Endothelial cell (in vitro differentiated cells): ENCODE results near the gene SPR. TPM values are rescaled to one million over a fixed set of nuclear protein-coding genes. Genes with fewer than 3 reads are reported as not detected.

Experiments
- DNase-seq: peaks from one replicate; pipeline ENCODE4 v3.0.0; 2021; ENCODE audit warnings: low spot score
- H3K27ac Mint-ChIP-seq: one replicate; pipeline ENCODE4 v1.8.0; 2021; ENCODE audit warnings: mixed read lengths, inconsistent platforms; ENCODE audit not compliant: unreplicated experiment
- H3K27me3 Mint-ChIP-seq: one replicate; pipeline ENCODE4 v1.8.0; 2021; ENCODE audit warnings: mild to moderate bottlenecking, moderate library complexity, mixed read lengths, inconsistent platforms; ENCODE audit not compliant: unreplicated experiment
- H3K36me3 Mint-ChIP-seq: one replicate; pipeline ENCODE4 v1.8.0; 2021; ENCODE audit warnings: mild to moderate bottlenecking, low read depth, mixed read lengths, inconsistent platforms; ENCODE audit not compliant: unreplicated experiment
- H3K4me1 Mint-ChIP-seq: one replicate; pipeline ENCODE4 v1.8.0; 2021; ENCODE audit warnings: mild to moderate bottlenecking, mixed read lengths, inconsistent platforms; ENCODE audit not compliant: unreplicated experiment
- H3K4me3 Mint-ChIP-seq: one replicate; pipeline ENCODE4 v1.8.0; 2021; ENCODE audit warnings: mild to moderate bottlenecking, mixed read lengths, inconsistent platforms; ENCODE audit not compliant: unreplicated experiment
- H3K9me3 Mint-ChIP-seq: one replicate; pipeline ENCODE4 v1.8.0; 2021; ENCODE audit warnings: mixed read lengths, inconsistent platforms; ENCODE audit not compliant: unreplicated experiment
- total RNA-seq: library from RNA; stranded (reverse); fragmentation: NEBNext Ultra II Directional; extraction: Animal tissue kit (Norgen Biotek cat#: 25700); gene quantifications from one replicate; pipeline ENCODE4 v1.2.1, GENCODE V29; 2021; ENCODE audit not compliant: unreplicated experiment
- TF ChIP-seq, protein P1 (sequence below): fragments of 200-600 bp; sonication (generic); IDR thresholded peaks from one replicate; pipeline ENCODE4 v1.5.0; 2021; ENCODE audit warnings: antibody characterized with exemption; ENCODE audit not compliant: unreplicated experiment

SPR gene
- total RNA-seq, 1 donor from 2014 or later, result 12.2 TPM

DNA sequence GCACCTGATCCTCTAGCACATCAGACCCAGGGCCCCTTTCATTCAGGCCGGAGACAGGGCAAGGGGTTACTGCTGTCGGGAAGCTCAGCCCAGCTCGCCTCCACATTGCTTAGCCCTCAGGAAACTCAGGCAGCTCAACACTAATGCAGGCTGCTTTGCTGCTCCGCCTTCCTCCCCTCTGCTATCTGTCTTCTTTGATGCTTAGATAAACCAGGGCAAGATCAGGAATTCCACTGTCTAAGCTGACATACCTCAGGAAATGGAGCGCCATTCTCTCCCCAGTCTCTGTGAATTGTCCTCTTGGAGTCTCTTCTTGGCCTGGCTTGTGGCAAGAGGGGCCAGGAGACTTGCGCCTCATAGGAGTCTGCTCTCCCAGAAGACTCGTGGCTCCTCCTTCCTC, 35.9 kb upstream of the SPR start:
- TF ChIP-seq, protein P1, sequence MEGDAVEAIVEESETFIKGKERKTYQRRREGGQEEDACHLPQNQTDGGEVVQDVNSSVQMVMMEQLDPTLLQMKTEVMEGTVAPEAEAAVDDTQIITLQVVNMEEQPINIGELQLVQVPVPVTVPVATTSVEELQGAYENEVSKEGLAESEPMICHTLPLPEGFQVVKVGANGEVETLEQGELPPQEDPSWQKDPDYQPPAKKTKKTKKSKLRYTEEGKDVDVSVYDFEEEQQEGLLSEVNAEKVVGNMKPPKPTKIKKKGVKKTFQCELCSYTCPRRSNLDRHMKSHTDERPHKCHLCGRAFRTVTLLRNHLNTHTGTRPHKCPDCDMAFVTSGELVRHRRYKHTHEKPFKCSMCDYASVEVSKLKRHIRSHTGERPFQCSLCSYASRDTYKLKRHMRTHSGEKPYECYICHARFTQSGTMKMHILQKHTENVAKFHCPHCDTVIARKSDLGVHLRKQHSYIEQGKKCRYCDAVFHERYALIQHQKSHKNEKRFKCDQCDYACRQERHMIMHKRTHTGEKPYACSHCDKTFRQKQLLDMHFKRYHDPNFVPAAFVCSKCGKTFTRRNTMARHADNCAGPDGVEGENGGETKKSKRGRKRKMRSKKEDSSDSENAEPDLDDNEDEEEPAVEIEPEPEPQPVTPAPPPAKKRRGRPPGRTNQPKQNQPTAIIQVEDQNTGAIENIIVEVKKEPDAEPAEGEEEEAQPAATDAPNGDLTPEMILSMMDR, result no peak
- Mint-ChIP-seq H3K27ac (no peak overlapping the region), H3K4me3 (no peak overlapping the region), H3K36me3 (no peaks in the 10 kb centered on the region), H3K9me3 (no peaks in the 10 kb centered on the region), H3K4me1 (no peaks in the 10 kb centered on the region), H3K27me3 (no peaks in the 10 kb centered on the region)
- DNase-seq, result no peak

DNA sequence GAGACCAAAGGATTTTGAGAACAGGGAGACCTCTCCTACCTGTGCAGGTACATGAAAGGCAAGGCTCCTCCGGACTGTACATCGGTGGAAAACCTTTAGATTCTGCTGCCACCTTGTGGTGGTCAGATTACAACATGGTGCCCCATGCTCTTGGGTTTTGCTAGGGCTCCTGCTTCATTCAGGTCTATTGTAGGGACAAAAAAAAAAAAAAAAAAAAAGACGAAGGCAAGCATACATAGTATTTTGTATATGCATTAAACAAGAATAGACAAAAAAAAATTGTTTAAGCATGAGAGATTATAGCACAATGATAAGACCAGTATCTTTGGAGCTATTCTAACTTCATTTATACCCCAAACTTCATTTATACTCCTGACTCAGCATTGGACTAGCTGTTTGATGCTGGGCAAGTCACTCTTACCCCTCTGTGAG, 27.4 kb upstream of the SPR start:
- Mint-ChIP-seq H3K4me1 (peaks cover 8% of the 10 kb centered on the region), H3K9me3 (no peaks in the 10 kb centered on the region), H3K27ac (no peak overlapping the region), H3K27me3 (no peaks in the 10 kb centered on the region), H3K4me3 (no peak overlapping the region), H3K36me3 (no peaks in the 10 kb centered on the region)
- TF ChIP-seq, protein P1, result peak; percentile 71
- peak; percentile 65 for DNase-seq

DNA sequence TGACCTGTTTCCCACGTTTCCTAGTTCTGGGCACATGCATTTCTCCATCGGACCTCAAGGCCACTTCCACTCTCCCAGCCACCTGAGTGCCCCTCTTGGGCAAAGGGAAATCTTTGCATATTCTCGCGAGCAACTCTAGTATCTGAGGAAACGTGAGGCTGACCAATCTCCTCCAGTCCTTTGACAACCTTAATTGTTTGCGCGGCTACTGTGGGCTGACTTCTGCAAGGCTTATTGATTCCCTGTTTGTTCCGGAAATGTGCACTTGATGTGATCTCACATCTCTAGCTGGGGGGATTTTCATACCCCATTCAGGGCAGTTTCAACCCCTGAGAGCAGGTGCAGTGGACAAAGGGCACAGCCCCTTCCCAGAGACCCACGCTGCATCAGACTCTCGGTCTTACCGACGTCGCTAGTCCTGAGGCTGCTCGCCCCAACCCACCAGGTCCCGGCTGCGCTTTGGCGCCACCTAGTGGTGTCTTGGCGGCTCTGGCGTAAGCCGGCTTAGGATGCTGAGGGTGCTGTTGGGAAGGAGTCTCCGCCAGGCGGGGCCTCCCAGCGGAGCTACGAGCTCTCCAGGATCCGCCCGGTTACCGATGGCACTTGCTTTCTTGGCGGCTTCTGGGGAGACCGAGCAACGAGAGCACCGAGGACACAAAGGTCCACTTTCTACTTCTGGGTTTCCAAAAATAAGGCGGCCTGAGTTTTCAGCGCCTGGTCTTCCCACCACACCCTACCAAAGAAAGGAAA, 24.8 kb upstream of the SPR start:
- no peaks in the 10 kb centered on the region for H3K9me3 Mint-ChIP-seq

DNA sequence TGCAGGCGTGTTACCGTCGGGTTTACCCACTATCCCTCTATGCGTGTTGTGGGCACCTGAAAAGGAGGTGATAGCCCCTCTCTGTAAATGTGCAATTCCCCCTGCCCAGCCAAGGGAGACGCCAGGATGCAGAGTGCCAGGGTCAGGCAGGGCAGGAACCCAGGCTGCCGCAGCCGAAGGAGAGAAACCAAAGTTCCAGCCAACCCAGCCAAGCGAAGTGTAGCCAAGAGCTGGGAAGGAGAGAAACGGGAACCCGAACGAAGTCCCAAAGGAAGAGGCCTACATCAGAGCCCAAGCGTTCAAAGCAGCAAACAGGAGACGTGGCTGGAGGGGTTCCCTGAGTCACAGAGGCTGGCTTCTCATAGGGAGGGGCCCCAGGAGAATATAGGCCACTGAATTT, 24.2 kb upstream of the SPR start:
- DNase-seq, result no peak
- TF ChIP-seq, protein P1, result no peak
- Mint-ChIP-seq H3K4me3 (no peak overlapping the region), H3K4me1 (peaks cover 4% of the 10 kb centered on the region), H3K27me3 (no peaks in the 10 kb centered on the region), H3K9me3 (no peaks in the 10 kb centered on the region), H3K36me3 (no peaks in the 10 kb centered on the region), H3K27ac (no peak overlapping the region)

More for the DNA sequence above, 24.8 kb upstream of the SPR start:
- peak overlapping the region; percentile 57 for H3K4me3 Mint-ChIP-seq
- H3K36me3 Mint-ChIP-seq, result no peaks in the 10 kb centered on the region
- TF ChIP-seq, protein P1, result peak; percentile 97
- H3K27me3 Mint-ChIP-seq, result no peaks in the 10 kb centered on the region
- peak; percentile 97 for DNase-seq
- no peak overlapping the region for H3K27ac Mint-ChIP-seq
- peaks cover 8% of the 10 kb centered on the region for H3K4me1 Mint-ChIP-seq

DNA sequence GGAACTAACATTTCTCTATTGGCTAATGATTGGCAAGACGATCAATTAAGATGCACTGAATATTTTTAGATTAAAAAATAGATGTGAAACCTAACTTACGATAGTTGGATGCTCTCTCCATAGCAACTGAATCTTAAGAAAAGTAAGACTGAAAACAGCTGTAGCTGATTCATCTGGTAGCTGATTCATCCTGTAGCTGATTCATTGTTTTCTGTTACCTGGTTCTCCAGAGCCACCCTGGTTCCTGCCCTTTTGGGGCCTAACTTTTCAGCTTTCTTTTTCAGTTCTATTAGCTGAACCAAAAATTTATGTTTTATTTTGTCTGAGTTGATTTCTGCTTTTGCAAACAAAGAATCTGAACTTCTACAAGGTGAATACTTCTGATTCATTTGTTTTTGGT, 22.7 kb upstream of the SPR start:
- DNase-seq, result no peak
- no peak overlapping the region for H3K27ac Mint-ChIP-seq

More for the DNA sequence above, 22.7 kb upstream of the SPR start:
- no peaks in the 10 kb centered on the region for H3K36me3 Mint-ChIP-seq
- no peak overlapping the region for H3K4me3 Mint-ChIP-seq
- TF ChIP-seq, protein P1, result no peak
- H3K27me3 Mint-ChIP-seq, result no peaks in the 10 kb centered on the region
- H3K9me3 Mint-ChIP-seq, result no peaks in the 10 kb centered on the region
- H3K4me1 Mint-ChIP-seq, result peaks cover 4% of the 10 kb centered on the region
